Femur (tissue), 1 donor: ENCODE measurements around the gene PGAM1.
"Not testable (repeated sequence)": the region's sequence is repeated elsewhere in the genome, so short reads cannot be mapped to it uniquely, and the experiment has no call there.

Experiments used
- DNase-seq: peaks from one replicate; pipeline ENCODE4 v3.0.0-alpha.2; 2017

PGAM1 gene

GRCh38 chr10:97425964-97426775, at the start of gene PGAM1:
PGAM1 (plus strand) TSS chr10:97426191; CDS start chr10:97426308, 117 bp downstream.
- peak; percentile 98 for DNase-seq

- no peak for DNase-seq
Observed at GRCh38 chr10:97376413-97376812, 49.6 kb upstream of the PGAM1 start.

- DNase-seq, result no peak
Observed at GRCh38 chr10:97378933-97379921, 46.8 kb upstream of the PGAM1 start.

GRCh38 chr10:97380516-97380915, 45.5 kb upstream of the PGAM1 start:
- DNase-seq, result no peak

GRCh38 chr10:97381626-97382025, 44.4 kb upstream of the PGAM1 start:
- no peak for DNase-seq

GRCh38 chr10:97383159-97383558, 42.8 kb upstream of the PGAM1 start:
- no peak for DNase-seq

GRCh38 chr10:97384156-97384555, 41.8 kb upstream of the PGAM1 start:
- DNase-seq, result no peak

- no peak for DNase-seq
Observed at GRCh38 chr10:97384641-97385040, 41.4 kb upstream of the PGAM1 start.

- DNase-seq, result no peak
Observed at GRCh38 chr10:97385565-97385964, 40.4 kb upstream of the PGAM1 start.

- DNase-seq, result no peak
Observed at GRCh38 chr10:97388152-97388551, 37.8 kb upstream of the PGAM1 start.

- DNase-seq, result no peak
Observed at GRCh38 chr10:97390091-97390490, 35.9 kb upstream of the PGAM1 start.

- no peak for DNase-seq
Observed at GRCh38 chr10:97393034-97393573, 32.9 kb upstream of the PGAM1 start.

- no peak for DNase-seq
Observed at GRCh38 chr10:97396056-97396455, 29.9 kb upstream of the PGAM1 start.

GRCh38 chr10:97399843-97400545, 26.0 kb upstream of the PGAM1 start:
- DNase-seq, result peak; percentile 48

- peak; percentile 95 for DNase-seq
Observed at GRCh38 chr10:97400665-97401454, 25.1 kb upstream of the PGAM1 start, which contains the start of gene RRP12. RRP12 (minus strand) TSS chr10:97401340; CDS start chr10:97401231, 109 bp downstream.

- DNase-seq, result no peak
Observed at GRCh38 chr10:97401455-97401919, 24.5 kb upstream of the PGAM1 start.

- DNase-seq, result no peak
Observed at GRCh38 chr10:97404044-97404443, 21.9 kb upstream of the PGAM1 start.

GRCh38 chr10:97406064-97406463, 19.9 kb upstream of the PGAM1 start:
- peak; percentile 55 for DNase-seq

- DNase-seq, result not testable (repeated sequence)
Observed at GRCh38 chr10:97406483-97406882, 19.5 kb upstream of the PGAM1 start.

- DNase-seq, result peak; percentile 67
Observed at GRCh38 chr10:97407211-97407951, 18.6 kb upstream of the PGAM1 start.

GRCh38 chr10:97407952-97408248, 18.1 kb upstream of the PGAM1 start:
- no peak for DNase-seq
